ENCODE results near the gene ATRX.
A peak's percentile ranks its signal among the peaks of the same experiment; 100 is the strongest.
"Not testable (repeated sequence)": the region's sequence is repeated elsewhere in the genome, so short reads cannot be mapped to it uniquely, and the experiment has no call there.

The ATRX gene

DNA sequence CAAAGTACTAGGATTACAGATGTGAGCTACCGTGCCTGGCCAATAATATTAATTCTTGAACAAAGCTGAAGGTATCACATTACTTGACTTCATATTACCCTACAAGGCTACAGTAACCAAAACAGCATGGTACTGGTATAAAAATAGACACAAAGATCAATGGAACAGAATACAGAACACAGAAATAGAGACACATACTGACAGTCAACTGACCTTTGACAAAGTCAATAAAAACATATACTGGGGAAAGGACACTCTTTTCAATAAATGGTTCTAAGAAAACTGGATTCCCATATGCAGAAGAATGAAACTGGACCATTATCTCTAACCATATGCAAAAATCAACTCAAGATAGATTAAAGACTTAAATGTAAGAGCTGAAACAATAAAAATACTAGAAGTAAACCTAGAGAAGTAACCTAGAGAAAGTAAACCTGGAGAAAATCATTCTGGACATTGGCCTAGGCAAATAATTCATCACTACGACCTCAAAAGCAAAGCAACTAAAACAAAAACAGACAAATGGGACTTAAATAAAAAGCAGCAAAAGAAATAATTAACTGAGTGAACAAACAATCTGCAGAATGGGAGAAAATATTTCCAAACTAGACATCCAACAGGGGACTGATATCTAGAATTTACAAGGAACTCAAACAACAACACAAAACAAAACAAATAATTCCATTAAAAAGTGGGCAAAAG is 182.2 kb downstream of the ATRX start:
- Mint-ChIP-seq H3K27ac (no peak overlapping the region), H3K36me3 (peaks cover 12% of the 10 kb centered on the region), H3K9me3 (ENCODE audit: low read depth) (no peaks in the 10 kb centered on the region), H3K4me1 (ENCODE audit: low read depth) (peaks cover 9% of the 10 kb centered on the region), H3K4me3 (no peak overlapping the region), H3K27me3 (no peaks in the 10 kb centered on the region)

DNA sequence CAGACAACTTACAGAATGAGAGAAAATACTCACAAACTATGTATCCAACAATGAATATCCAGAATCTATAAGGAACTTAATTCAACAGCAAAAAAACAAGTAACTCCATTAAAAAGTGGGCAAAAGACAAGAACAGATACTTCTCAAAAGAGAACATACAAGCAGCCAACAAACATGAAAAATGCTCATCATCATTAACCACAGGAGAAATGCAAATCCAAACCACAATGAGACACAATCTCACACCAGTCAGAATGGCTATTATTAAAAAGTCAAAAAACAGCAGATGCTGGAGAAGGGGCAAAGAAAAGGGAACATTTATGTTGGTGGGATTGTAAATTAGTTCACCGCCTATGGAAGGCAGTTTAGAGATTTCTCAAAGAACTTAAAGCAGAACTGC is 188.5 kb downstream of the ATRX start:
- Mint-ChIP-seq H3K27ac (peak overlapping the region; percentile 46), H3K4me1 (ENCODE audit: low read depth) (peaks cover 7% of the 10 kb centered on the region), H3K36me3 (peaks cover 4% of the 10 kb centered on the region), H3K4me3 (no peak overlapping the region), H3K9me3 (ENCODE audit: low read depth) (no peaks in the 10 kb centered on the region), H3K27me3 (no peaks in the 10 kb centered on the region)

DNA sequence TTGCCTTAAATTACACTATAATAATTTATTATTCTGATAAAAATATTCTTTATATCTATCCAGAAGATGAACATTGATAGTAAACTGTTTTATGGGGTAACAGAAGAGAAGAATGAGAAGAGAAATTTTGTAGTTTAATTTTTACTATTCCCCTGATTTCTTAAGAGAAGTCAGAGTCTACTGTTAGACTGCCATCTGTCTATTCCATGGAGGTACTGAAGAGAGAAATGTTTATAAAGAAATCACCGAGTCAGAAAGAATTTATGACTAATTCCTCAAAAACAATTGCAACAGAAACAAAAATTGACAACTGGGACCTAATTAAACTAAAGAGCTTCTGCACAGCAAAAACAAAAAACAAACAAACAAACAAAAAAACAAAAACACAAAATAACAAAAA is 188.9 kb downstream of the ATRX start:
- H3K27ac Mint-ChIP-seq: peak overlapping the region; percentile 46
- no peaks in the 10 kb centered on the region for H3K9me3 Mint-ChIP-seq (ENCODE audit: low read depth)
- peaks cover 4% of the 10 kb centered on the region for H3K36me3 Mint-ChIP-seq
- H3K4me3 Mint-ChIP-seq: no peak overlapping the region
- peaks cover 7% of the 10 kb centered on the region for H3K4me1 Mint-ChIP-seq (ENCODE audit: low read depth)
- no peaks in the 10 kb centered on the region for H3K27me3 Mint-ChIP-seq

DNA sequence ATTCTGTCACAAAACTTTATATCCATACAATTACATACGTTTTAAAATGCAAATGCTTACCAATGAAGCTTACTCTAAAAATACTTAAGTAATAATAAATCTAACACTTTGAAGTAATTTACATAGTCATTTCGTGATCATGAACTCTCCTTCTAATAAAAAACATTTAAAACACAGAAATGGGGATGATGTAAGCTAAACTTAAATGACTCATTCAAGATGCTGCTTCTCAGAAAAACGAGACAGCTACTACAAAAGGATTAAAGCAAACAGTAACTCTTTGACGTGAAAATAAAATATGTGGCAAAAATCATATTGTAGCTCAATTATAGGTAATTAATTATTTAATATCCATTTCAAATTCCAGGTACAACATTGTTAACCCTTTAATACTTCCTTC is 190.2 kb downstream of the ATRX start:
- Mint-ChIP-seq H3K4me1 (ENCODE audit: low read depth) (peaks cover 7% of the 10 kb centered on the region), H3K27ac (no peak overlapping the region), H3K27me3 (no peaks in the 10 kb centered on the region), H3K36me3 (peaks cover 4% of the 10 kb centered on the region), H3K4me3 (no peak overlapping the region), H3K9me3 (ENCODE audit: low read depth) (no peaks in the 10 kb centered on the region)

DNA sequence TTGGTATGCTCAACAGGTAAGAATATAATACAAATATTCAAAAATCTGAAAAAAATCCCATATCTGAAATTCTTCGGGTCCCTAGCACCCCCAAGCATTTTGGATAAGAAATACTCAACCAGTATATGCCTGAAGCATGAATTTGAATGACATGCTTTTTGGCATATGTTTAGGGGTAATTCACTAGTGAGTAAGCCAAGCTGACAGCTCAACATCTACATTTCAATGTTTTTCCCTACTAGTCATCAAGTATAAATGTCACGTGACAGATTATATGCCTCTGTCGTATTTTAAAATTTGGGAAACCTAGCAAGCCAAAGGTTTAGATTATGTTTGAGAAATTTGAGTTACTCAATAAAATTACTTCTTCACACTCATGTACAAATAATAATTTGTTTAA is 213.7 kb downstream of the ATRX start:
- no peak overlapping the region for H3K4me3 Mint-ChIP-seq
- peaks cover 18% of the 10 kb centered on the region for H3K36me3 Mint-ChIP-seq
- no peaks in the 10 kb centered on the region for H3K27me3 Mint-ChIP-seq
- H3K4me1 Mint-ChIP-seq (ENCODE audit: low read depth): peaks cover 4% of the 10 kb centered on the region
- no peak overlapping the region for H3K27ac Mint-ChIP-seq
- no peaks in the 10 kb centered on the region for H3K9me3 Mint-ChIP-seq (ENCODE audit: low read depth)

- peaks cover 19% of the 10 kb centered on the region for H3K36me3 Mint-ChIP-seq
These were observed 220.7 kb downstream of the ATRX start for GRCh38 chrX:77565278-77565677.

DNA sequence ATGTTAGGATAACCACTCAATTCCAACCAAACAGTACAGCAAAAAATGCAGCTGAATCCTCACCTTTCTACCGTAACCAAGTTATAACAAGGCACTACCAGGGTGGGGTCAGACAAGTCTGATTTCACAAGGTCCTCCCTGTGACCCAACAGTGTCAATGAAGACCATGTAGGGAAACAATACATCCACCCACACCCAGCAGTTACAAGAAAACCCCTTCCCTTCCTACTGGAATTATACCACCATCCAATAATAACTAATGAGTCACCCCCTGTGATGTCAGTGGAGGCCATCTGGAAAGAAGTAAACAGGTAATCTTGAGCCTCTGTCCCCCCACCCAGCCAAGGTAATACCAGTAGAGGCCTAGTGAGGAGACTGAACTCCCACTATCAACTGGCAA is 221.2 kb downstream of the ATRX start:
- no peak overlapping the region for H3K27ac Mint-ChIP-seq
- no peak overlapping the region for H3K4me3 Mint-ChIP-seq
- H3K36me3 Mint-ChIP-seq: peaks cover 18% of the 10 kb centered on the region
- H3K4me1 Mint-ChIP-seq (ENCODE audit: low read depth): peaks cover 2% of the 10 kb centered on the region
- H3K9me3 Mint-ChIP-seq (ENCODE audit: low read depth): no peaks in the 10 kb centered on the region
- no peaks in the 10 kb centered on the region for H3K27me3 Mint-ChIP-seq

More at GRCh38 chrX:77565278-77565677, 220.7 kb downstream of the ATRX start:
- H3K27me3 Mint-ChIP-seq: no peaks in the 10 kb centered on the region
- peaks cover 2% of the 10 kb centered on the region for H3K4me1 Mint-ChIP-seq (ENCODE audit: low read depth)
- no peak overlapping the region for H3K4me3 Mint-ChIP-seq
- H3K27ac Mint-ChIP-seq: no peak overlapping the region
- H3K9me3 Mint-ChIP-seq (ENCODE audit: low read depth): no peaks in the 10 kb centered on the region

DNA sequence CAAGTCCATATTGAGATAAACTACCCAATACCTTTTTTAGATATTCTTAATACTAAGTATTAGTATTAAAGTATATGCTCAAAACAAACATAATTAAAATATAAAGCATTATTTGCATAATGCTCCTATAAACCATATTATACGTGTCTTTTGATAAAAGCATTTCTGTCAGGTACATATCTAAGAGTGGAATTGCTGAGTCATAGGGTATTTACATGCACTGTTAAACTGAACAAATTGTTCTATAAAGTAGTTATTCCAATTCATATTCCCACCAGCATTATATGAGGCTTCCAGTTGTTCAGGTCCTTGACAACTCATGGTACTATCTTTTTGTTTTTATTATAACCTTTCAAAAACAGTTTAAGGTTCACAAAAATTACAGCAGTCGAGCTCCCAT is 224.6 kb downstream of the ATRX start:
- Mint-ChIP-seq H3K9me3 (ENCODE audit: low read depth) (no peaks in the 10 kb centered on the region), H3K27ac (no peak overlapping the region), H3K27me3 (no peaks in the 10 kb centered on the region), H3K4me3 (no peak overlapping the region), H3K36me3 (peaks cover 12% of the 10 kb centered on the region), H3K4me1 (ENCODE audit: low read depth) (peaks cover 2% of the 10 kb centered on the region)

DNA sequence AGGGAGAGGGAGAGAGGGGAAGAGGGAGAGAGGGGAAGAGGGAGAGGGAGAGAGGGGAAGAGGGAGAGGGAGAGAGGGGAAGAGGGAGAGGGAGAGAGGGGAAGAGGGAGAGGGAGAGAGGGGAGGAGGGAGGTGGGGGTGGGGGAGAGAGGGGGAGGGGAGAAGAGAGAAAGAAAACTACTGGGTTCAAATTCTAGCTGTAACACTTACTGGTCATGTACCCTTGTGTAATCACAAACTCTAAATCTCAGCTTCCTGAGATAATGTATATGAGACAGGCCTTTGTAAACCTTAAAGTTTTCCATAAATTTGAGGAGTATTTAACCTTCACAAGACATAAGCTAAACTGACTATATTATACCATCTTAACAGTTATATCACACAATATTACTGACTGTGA is 229.7 kb downstream of the ATRX start:
- H3K9me3 Mint-ChIP-seq (ENCODE audit: low read depth): no peaks in the 10 kb centered on the region
- no peak overlapping the region for H3K27ac Mint-ChIP-seq
- no peaks in the 10 kb centered on the region for H3K27me3 Mint-ChIP-seq
- peaks cover 23% of the 10 kb centered on the region for H3K36me3 Mint-ChIP-seq
- no peaks in the 10 kb centered on the region for H3K4me1 Mint-ChIP-seq (ENCODE audit: low read depth)
- no peak overlapping the region for H3K4me3 Mint-ChIP-seq

GRCh38 chrX:77548751-77549150 is 237.3 kb downstream of the ATRX start:
- no peaks in the 10 kb centered on the region for H3K4me1 Mint-ChIP-seq (ENCODE audit: low read depth)
- H3K27me3 Mint-ChIP-seq: no peaks in the 10 kb centered on the region
- no peak overlapping the region for H3K4me3 Mint-ChIP-seq
- H3K27ac Mint-ChIP-seq: no peak overlapping the region
- peaks cover 5% of the 10 kb centered on the region for H3K9me3 Mint-ChIP-seq (ENCODE audit: low read depth)
- peaks cover 27% of the 10 kb centered on the region for H3K36me3 Mint-ChIP-seq

DNA sequence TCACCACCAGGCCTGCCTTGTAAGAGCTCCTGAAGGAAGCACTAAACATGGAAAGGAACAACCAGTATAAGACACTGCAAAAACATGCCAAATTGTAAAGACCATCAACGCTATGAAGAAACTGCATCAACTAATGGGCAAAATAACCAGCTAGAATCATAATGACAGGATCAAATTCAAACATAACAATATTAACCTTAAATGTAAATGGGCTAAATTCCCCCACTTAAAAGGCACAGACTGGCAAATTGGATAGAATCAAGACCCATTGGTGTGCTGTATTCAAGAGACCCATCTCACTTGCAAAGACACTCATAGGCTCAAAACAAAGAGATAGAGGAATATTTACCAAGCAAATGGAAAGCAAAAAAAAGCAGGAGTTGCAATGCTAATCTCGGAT is 246.2 kb downstream of the ATRX start:
- H3K27ac Mint-ChIP-seq; H3K9me3 Mint-ChIP-seq (ENCODE audit: low read depth); H3K4me1 Mint-ChIP-seq (ENCODE audit: low read depth); H3K27me3 Mint-ChIP-seq; H3K4me3 Mint-ChIP-seq: not testable (repeated sequence)
- H3K36me3 Mint-ChIP-seq: peaks cover 35% of the 10 kb centered on the region

GRCh38 chrX:77531261-77531660 is 254.8 kb downstream of the ATRX start:
- H3K4me3 Mint-ChIP-seq; H3K9me3 Mint-ChIP-seq (ENCODE audit: low read depth); H3K27ac Mint-ChIP-seq; H3K27me3 Mint-ChIP-seq: not testable (repeated sequence)
- peaks cover 26% of the 10 kb centered on the region for H3K36me3 Mint-ChIP-seq
- H3K4me1 Mint-ChIP-seq (ENCODE audit: low read depth): peaks cover 19% of the 10 kb centered on the region

DNA sequence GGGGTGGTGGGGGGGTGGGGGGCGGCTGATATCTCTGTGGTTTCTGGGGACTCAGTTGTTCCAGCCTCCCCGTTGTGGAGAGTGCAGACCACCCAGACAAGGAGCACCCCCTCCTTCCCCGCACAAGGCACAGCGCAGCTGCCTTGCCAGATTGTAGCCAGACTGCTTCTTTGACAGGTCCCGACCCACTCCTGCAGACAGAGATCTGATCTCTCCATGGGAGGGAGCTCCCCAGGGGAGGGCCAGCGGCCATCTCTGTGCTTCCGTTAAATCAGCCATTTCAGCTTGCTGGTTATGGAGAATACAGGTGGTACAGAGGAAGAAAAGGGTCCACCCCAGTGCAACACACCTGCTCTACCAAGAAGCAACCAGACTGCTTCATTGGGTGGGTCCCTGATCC is 258.0 kb downstream of the ATRX start:
- peaks cover 25% of the 10 kb centered on the region for H3K36me3 Mint-ChIP-seq
- no peak overlapping the region for H3K27ac Mint-ChIP-seq
- peaks cover 20% of the 10 kb centered on the region for H3K4me1 Mint-ChIP-seq (ENCODE audit: low read depth)
- no peaks in the 10 kb centered on the region for H3K27me3 Mint-ChIP-seq
- H3K9me3 Mint-ChIP-seq (ENCODE audit: low read depth): peaks cover 3% of the 10 kb centered on the region
- H3K4me3 Mint-ChIP-seq: no peak overlapping the region

- H3K4me1 Mint-ChIP-seq (ENCODE audit: low read depth): peaks cover 19% of the 10 kb centered on the region
- no peaks in the 10 kb centered on the region for H3K27me3 Mint-ChIP-seq
- H3K36me3 Mint-ChIP-seq: peaks cover 23% of the 10 kb centered on the region
- H3K9me3 Mint-ChIP-seq (ENCODE audit: low read depth): no peaks in the 10 kb centered on the region
- no peak overlapping the region for H3K4me3 Mint-ChIP-seq
- H3K27ac Mint-ChIP-seq: peak overlapping the region; percentile 4
These were observed 258.6 kb downstream of the ATRX start for GRCh38 chrX:77527233-77528001.

- no peaks in the 10 kb centered on the region for H3K27me3 Mint-ChIP-seq
- peaks cover 3% of the 10 kb centered on the region for H3K9me3 Mint-ChIP-seq (ENCODE audit: low read depth)
- H3K27ac Mint-ChIP-seq: no peak overlapping the region
- peaks cover 39% of the 10 kb centered on the region for H3K36me3 Mint-ChIP-seq
- H3K4me1 Mint-ChIP-seq (ENCODE audit: low read depth): peaks cover 2% of the 10 kb centered on the region
- no peak overlapping the region for H3K4me3 Mint-ChIP-seq
These were observed 266.3 kb downstream of the ATRX start for GRCh38 chrX:77519765-77520164.

GRCh38 chrX:77514177-77514576 is 271.8 kb downstream of the ATRX start:
- H3K27ac Mint-ChIP-seq: no peak overlapping the region
- peaks cover 2% of the 10 kb centered on the region for H3K4me1 Mint-ChIP-seq (ENCODE audit: low read depth)
- H3K4me3 Mint-ChIP-seq: no peak overlapping the region
- no peaks in the 10 kb centered on the region for H3K27me3 Mint-ChIP-seq
- H3K36me3 Mint-ChIP-seq: peaks cover 35% of the 10 kb centered on the region
- peaks cover 3% of the 10 kb centered on the region for H3K9me3 Mint-ChIP-seq (ENCODE audit: low read depth)
